ENCODE measurements around the gene ADAM29. TPM values are rescaled to one million over a fixed set of nuclear protein-coding genes. Genes with fewer than 3 reads are reported as not detected.

The ADAM29 gene
- total RNA-seq, 1 donor from 2014 or later: not detected

- no peak for TF ChIP-seq CTCF (IDR thresholded peaks at IDR 0.05)
- Histone ChIP-seq H3K36me3 (no peaks in the 10 kb centered on the region), H3K4me1 (no peaks in the 10 kb centered on the region), H3K27ac (no peak overlapping the region), H3K9me3 (no peaks in the 10 kb centered on the region), H3K27me3 (ENCODE audit: low read depth) (no peaks in the 10 kb centered on the region), H3K4me3 (no peak overlapping the region)
- ATAC-seq: no peak
- no peak for DNase-seq
- intact Hi-C loops (cut with DNase I): no loop called here
Observed at GRCh38 chr4:174929346-174929745, 11.2 kb downstream of the ADAM29 start.

DNA sequence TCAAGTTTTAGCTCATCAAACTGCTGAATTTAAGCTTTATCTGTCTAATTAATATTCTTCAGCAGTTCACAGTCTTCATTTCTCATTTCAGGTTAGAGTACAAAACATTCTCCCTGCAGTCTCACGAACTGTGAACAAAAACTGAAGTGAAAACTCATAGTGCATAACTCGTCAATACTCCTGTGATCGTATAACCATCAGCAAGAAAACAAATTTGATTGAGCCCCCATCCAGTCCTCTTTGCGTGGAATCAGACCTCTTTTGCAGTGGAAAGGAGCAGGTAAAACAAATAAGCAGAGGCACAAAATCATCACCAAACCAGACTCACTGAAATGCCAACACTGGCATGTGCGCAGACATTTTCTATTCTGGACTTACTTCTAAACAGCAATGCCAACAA is 12.7 kb downstream of the ADAM29 start:
- no peak for ATAC-seq
- TF ChIP-seq CTCF (IDR thresholded peaks at IDR 0.05): no peak

DNA sequence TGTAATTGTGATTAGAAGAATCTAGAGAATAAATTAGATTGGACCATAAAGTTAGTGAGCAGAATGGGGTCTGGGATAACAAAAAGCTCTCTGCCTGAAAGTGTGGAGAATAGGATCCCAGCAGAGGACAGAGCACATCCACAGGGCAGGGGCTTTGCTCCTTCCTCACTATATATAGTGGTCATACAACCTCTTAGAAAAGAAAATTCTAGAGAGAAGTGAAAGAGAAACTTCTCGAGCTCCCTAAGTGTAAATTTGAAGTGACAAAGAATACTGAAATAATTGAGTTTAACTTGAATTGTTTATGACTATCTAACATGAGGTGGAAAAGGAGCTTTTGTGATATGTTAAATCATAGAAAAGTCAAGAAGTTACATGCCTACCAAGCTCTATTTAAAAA is 14.9 kb downstream of the ADAM29 start:
- Histone ChIP-seq H3K27me3 (ENCODE audit: low read depth) (no peaks in the 10 kb centered on the region), H3K4me3 (no peak overlapping the region), H3K27ac (no peak overlapping the region), H3K4me1 (no peaks in the 10 kb centered on the region), H3K36me3 (no peaks in the 10 kb centered on the region), H3K9me3 (no peaks in the 10 kb centered on the region)
- TF ChIP-seq CTCF (IDR thresholded peaks at IDR 0.05): no peak
- DNase-seq: no peak
- no peak for ATAC-seq
- intact Hi-C loops (cut with DNase I): no loop called here

More for the DNA sequence above, 12.7 kb downstream of the ADAM29 start:
- Histone ChIP-seq H3K4me1 (no peaks in the 10 kb centered on the region), H3K36me3 (no peaks in the 10 kb centered on the region), H3K27ac (no peak overlapping the region), H3K9me3 (no peaks in the 10 kb centered on the region), H3K4me3 (no peak overlapping the region), H3K27me3 (ENCODE audit: low read depth) (no peaks in the 10 kb centered on the region)
- intact Hi-C loops (cut with DNase I): no loop called here
- no peak for DNase-seq

GRCh38 chr4:174934360-174934759 is 16.2 kb downstream of the ADAM29 start:
- Histone ChIP-seq H3K27me3 (ENCODE audit: low read depth) (no peaks in the 10 kb centered on the region), H3K36me3 (no peaks in the 10 kb centered on the region), H3K9me3 (no peaks in the 10 kb centered on the region), H3K4me3 (no peak overlapping the region), H3K27ac (no peak overlapping the region), H3K4me1 (no peaks in the 10 kb centered on the region)
- intact Hi-C loops (cut with DNase I): no loop called here
- DNase-seq (no peak), ATAC-seq (no peak)
- TF ChIP-seq CTCF (IDR thresholded peaks at IDR 0.05): no peak

DNA sequence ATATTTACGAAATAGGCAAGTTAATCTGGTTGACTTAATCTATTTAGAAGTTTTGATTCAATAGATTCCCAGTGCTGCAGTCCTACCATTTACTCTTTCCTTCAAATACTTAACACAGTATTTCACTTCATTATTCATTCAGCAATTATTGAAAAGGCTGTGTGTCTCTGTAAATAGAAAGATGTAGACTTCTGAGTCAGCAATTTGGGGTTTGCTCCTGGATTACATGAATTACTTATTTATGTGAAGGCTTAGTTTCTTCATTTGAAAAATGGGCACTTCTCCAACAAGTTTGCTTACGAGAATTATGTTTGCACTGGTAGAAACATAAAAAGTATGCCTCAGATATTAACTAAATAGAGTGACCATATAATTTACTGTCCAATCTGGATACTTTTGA is 17.4 kb downstream of the ADAM29 start:
- no peaks in the 10 kb centered on the region for H3K27me3 ChIP-seq (ENCODE audit: low read depth)
- ATAC-seq (no peak), DNase-seq (no peak)
- H3K27ac ChIP-seq: no peak overlapping the region
- H3K4me1 ChIP-seq: no peaks in the 10 kb centered on the region
- no peaks in the 10 kb centered on the region for H3K9me3 ChIP-seq
- H3K4me3 ChIP-seq: no peak overlapping the region
- no peaks in the 10 kb centered on the region for H3K36me3 ChIP-seq
- TF ChIP-seq CTCF (IDR thresholded peaks at IDR 0.05): no peak
- intact Hi-C loops (cut with DNase I): no loop called here

GRCh38 chr4:174940002-174940401 is 21.8 kb downstream of the ADAM29 start:
- Histone ChIP-seq H3K27me3 (ENCODE audit: low read depth) (no peaks in the 10 kb centered on the region), H3K27ac (no peak overlapping the region), H3K4me3 (no peak overlapping the region), H3K4me1 (no peaks in the 10 kb centered on the region), H3K36me3 (no peaks in the 10 kb centered on the region), H3K9me3 (no peaks in the 10 kb centered on the region)
- intact Hi-C loops (cut with DNase I): no loop called here
- no peak for TF ChIP-seq CTCF (IDR thresholded peaks at IDR 0.05)
- DNase-seq (no peak), ATAC-seq (no peak)

All from lower lobe of right lung (tissue), 2 donors.